ENCODE results near the gene PRSS12. TPM values are rescaled to one million over a fixed set of nuclear protein-coding genes. Genes with fewer than 3 reads are reported as not detected.

Gene PRSS12
- total and polyA plus RNA-seq, 11 donors = 0.01 to 0.14 (median 0.08) TPM; not detected in 8

DNA sequence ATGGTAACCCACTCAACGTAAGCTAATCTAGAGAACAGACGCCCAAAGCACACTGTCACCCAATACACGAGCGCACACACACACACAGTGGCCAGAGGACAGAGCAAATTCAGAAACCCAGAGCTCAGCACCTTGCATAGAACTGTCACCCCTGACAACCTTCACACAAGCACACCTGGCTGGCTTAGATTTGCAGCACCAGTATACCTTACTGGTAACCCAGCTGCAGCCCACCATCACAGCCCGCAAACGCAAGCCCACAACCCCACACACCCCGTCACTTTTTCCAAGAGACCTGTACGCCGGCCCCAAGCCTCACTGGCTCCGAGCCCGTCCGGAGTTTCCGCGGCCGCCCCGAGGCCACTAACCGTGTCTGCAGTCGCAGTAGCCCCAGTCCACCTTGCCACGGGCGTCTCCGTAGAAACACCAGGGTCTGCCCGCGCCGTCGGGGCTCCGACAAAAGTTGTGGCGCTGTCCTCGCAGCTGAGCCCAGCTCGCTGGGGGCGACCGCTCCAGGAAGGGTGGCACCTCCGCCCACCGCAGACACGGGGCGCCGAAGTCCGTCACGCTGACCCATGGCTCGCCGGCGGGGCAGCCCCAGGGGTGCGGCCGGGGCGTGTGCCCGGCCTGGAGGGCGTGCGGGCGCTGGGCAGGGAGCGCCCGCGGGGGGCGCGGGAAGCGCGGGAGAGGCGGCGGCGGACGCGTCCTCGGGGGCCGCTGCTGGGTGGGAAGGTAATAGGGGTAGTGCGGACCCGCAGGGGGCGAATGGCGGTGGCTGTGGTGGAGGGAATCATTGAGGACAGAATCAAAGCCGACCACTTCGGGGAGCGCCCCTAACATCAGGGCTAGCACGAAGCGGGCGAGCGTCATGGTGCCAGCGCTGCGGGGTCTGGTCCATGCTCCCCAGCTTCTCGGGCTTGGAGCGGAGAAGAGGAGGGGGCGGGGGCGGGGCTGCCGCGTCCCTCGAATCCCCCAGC lies 664 bp downstream of the PRSS12 start:
- H3K4me3 ChIP-seq = peak overlapping the region; percentile 3 to 58 (median 40)
- TF ChIP-seq POLR2A (IDR thresholded peaks at IDR 0.05) = no peak
- TF ChIP-seq, protein P1, sequence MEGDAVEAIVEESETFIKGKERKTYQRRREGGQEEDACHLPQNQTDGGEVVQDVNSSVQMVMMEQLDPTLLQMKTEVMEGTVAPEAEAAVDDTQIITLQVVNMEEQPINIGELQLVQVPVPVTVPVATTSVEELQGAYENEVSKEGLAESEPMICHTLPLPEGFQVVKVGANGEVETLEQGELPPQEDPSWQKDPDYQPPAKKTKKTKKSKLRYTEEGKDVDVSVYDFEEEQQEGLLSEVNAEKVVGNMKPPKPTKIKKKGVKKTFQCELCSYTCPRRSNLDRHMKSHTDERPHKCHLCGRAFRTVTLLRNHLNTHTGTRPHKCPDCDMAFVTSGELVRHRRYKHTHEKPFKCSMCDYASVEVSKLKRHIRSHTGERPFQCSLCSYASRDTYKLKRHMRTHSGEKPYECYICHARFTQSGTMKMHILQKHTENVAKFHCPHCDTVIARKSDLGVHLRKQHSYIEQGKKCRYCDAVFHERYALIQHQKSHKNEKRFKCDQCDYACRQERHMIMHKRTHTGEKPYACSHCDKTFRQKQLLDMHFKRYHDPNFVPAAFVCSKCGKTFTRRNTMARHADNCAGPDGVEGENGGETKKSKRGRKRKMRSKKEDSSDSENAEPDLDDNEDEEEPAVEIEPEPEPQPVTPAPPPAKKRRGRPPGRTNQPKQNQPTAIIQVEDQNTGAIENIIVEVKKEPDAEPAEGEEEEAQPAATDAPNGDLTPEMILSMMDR (IDR thresholded peaks at IDR 0.05) = no peak
- ATAC-seq (peak in 2 of 4 donors; percentile 24 to 51), DNase-seq (peak in 1 of 5 donors; percentile 24)
- no peak overlapping the region for H3K27ac ChIP-seq
- intact Hi-C loops (cut with DNase I) = loop anchor here in 3 of 10 donors (2.0 to 5.0 kb wide), 2 partner anchors 70 to 71 kb away; no protein-coding TSS in a partner anchor
- H3K27me3 ChIP-seq = peaks cover 25 to 76% (median 46%) of the 10 kb centered on the region in 9 donors
- H3K36me3 ChIP-seq = no peaks in the 10 kb centered on the region
- no peaks in the 10 kb centered on the region for H3K9me3 ChIP-seq
- H3K4me1 ChIP-seq = peaks cover 0 to 17% (median 7%) of the 10 kb centered on the region in 12 donors
- 3 to 8% (median 5%) methylated on average over 41 to 82 of the region's 82 CpGs for WGBS, 4 donors

DNA sequence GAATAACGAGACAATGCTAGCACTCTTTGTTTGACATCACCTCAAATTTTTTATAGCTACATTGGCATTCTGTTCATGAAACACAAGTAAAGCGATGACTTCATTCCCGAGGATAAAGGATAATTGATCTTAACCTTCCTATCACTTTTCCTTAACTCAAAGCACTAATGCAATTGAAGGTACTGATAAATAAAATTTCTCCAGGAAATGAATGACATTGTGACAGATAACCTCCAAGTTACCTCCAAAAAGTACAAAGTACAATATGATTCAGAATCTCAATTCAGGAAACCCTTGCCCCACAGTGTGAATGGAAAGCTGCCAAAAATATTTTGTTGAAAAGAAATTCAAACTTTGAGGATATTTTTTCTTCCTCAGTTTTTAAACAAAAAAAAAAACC lies 1.8 kb downstream of the PRSS12 start:
- H3K9me3 ChIP-seq = no peaks in the 10 kb centered on the region
- intact Hi-C loops (cut with DNase I) = loop anchor here in 2 of 10 donors (5.0 kb wide), 1 partner anchor 69 kb away; no protein-coding TSS in a partner anchor
- peaks cover 0 to 17% (median 7%) of the 10 kb centered on the region in 12 donors for H3K4me1 ChIP-seq
- no peaks in the 10 kb centered on the region for H3K36me3 ChIP-seq
- H3K4me3 ChIP-seq = no peak overlapping the region
- DNase-seq (no peak), ATAC-seq (no peak)
- 56 to 60% (median 58%) methylated on average over 3 of the region's 3 CpGs for WGBS, 4 donors
- no peak overlapping the region for H3K27ac ChIP-seq
- no peak for TF ChIP-seq POLR2A (IDR thresholded peaks at IDR 0.05)
- TF ChIP-seq, protein P1 (IDR thresholded peaks at IDR 0.05) = no peak
- peaks cover 25 to 68% (median 38%) of the 10 kb centered on the region in 9 donors for H3K27me3 ChIP-seq

GRCh38 chr4:118348886-118349285 lies 3.9 kb downstream of the PRSS12 start:
- Histone ChIP-seq H3K4me1 (peaks cover 0 to 17% (median 7%) of the 10 kb centered on the region in 12 donors), H3K36me3 (no peaks in the 10 kb centered on the region), H3K4me3 (no peak overlapping the region), H3K9me3 (no peaks in the 10 kb centered on the region), H3K27me3 (peaks cover 17 to 47% (median 27%) of the 10 kb centered on the region in 9 donors), H3K27ac (no peak overlapping the region)
- DNase-seq = no peak
- intact Hi-C loops (cut with DNase I) = no loop called here
- whole genome bisulfite sequencing, 4 donors = 91 to 98% (median 92%) methylated on average over 5 of the region's 5 CpGs
- ATAC-seq = no peak
- no peak for TF ChIP-seq POLR2A (IDR thresholded peaks at IDR 0.05)

DNA sequence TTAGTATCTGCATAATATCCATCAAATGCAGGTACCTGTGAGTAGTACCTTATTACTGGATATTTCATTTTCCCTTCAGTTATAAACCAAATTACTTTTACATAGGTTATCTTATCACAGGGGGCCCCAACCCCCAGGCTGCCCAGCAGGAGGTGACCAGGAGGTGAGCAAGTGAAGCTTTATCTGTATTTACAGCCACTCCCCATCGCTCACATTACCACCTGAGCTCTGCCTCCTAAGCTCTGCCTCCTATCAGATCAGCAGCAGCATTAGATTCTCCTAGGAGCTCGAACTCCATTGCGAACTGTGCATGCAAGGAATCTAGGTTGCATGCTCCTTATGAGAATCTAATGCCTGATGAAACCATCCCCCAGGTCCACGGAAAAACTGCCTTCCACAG lies 6.3 kb downstream of the PRSS12 start:
- Histone ChIP-seq H3K27me3 (peaks cover 0 to 27% (median 5%) of the 10 kb centered on the region in 9 donors), H3K36me3 (no peaks in the 10 kb centered on the region), H3K27ac (no peak overlapping the region), H3K4me1 (no peaks in the 10 kb centered on the region), H3K4me3 (no peak overlapping the region), H3K9me3 (no peaks in the 10 kb centered on the region)
- TF ChIP-seq POLR2A (IDR thresholded peaks at IDR 0.05) = no peak
- TF ChIP-seq, protein P1 (IDR thresholded peaks at IDR 0.05) = no peak
- intact Hi-C loops (cut with DNase I) = no loop called here
- DNase-seq (no peak), ATAC-seq (no peak)
- WGBS, 4 donors = 69 to 83% (median 79%) methylated on average over 4 of the region's 4 CpGs
